K562 (cell line): ENCODE data around the gene RIPK4. TPM values are rescaled to one million over a fixed set of nuclear protein-coding genes. Genes with fewer than 3 reads are reported as not detected.
A peak's percentile ranks its signal among the peaks of the same experiment; 100 is the strongest.

Source experiments
- BRD4 ChIP-seq: fragments of 200-600 bp; sonication (generic); IDR thresholded peaks from 2 replicates; pipeline ENCODE4 v1.6.1; 2017; ENCODE audit warnings: inconsistent platforms
- CBX5 ChIP-seq: IDR thresholded peaks from 2 replicates; pipeline ENCODE4 v1.6.1; 2014; ENCODE audit warnings: low read depth, borderline replicate concordance
- E2F8 ChIP-seq: fragments of 450-650 bp; IDR thresholded peaks from 2 replicates; pipeline ENCODE4 v1.7.1; 2018; ENCODE audit warnings: mild to moderate bottlenecking, low read depth; ENCODE audit not compliant: partially characterized antibody
- ETS2 ChIP-seq: IDR thresholded peaks from 2 replicates; pipeline ENCODE4 v1.6.1; 2016; ENCODE audit warnings: borderline replicate concordance, missing genetic modification characterization, mild to moderate bottlenecking, moderate library complexity, missing compliant biosample characterization; ENCODE audit not compliant: poor library complexity, severe bottlenecking
- FOS ChIP-seq: IDR thresholded peaks from 3 replicates; pipeline ENCODE4 v1.6.1; 2011; ENCODE audit not compliant: insufficient read length; ENCODE audit errors: extremely low read depth
- HIVEP1 ChIP-seq: fragments of 250-450 bp; sonication (Bioruptor Pico); IDR thresholded peaks from 2 replicates; pipeline ENCODE4 v1.4.0; 2020; ENCODE audit warnings: mild to moderate bottlenecking
- ILF3 ChIP-seq: fragments of 450-650 bp; IDR thresholded peaks from 2 replicates; pipeline ENCODE4 v1.6.1; 2018; ENCODE audit warnings: antibody characterized with exemption, mild to moderate bottlenecking, moderate library complexity, borderline replicate concordance
- LARP7 ChIP-seq: fragments of 450-650 bp; IDR thresholded peaks from 2 replicates; pipeline ENCODE4 v1.6.1; 2016
- MAFF ChIP-seq: IDR thresholded peaks from 2 replicates; pipeline ENCODE4 v1.6.1; 2012; ENCODE audit warnings: low read length, improper control_type of control experiment
- NBN ChIP-seq: fragments of 450-650 bp; IDR thresholded peaks from 2 replicates; pipeline ENCODE4 v1.6.1; 2016; ENCODE audit warnings: low read depth, mild to moderate bottlenecking
- NCOA4 ChIP-seq: fragments of 450-650 bp; IDR thresholded peaks from 2 replicates; pipeline ENCODE4 v1.6.1; 2018; ENCODE audit warnings: mild to moderate bottlenecking; ENCODE audit not compliant: partially characterized antibody
- NR2F6 ChIP-seq: fragments of 450-650 bp; formaldehyde crosslinking; IDR thresholded peaks from 2 replicates; pipeline ENCODE4 v1.4.0; 2020; ENCODE audit warnings: mild to moderate bottlenecking
- PCBP2 ChIP-seq: fragments of 200-400 bp; formaldehyde crosslinking; IDR thresholded peaks from 2 replicates; pipeline ENCODE4 v1.6.1; 2018; ENCODE audit warnings: low read length, low read depth, mild to moderate bottlenecking, moderate library complexity; ENCODE audit not compliant: poor library complexity, severe bottlenecking
- PRDM10 ChIP-seq: fragments of 450-650 bp; IDR thresholded peaks from 2 replicates; pipeline ENCODE4 v1.6.1; 2018; ENCODE audit not compliant: partially characterized antibody
- RFX5 ChIP-seq: IDR thresholded peaks from 2 replicates; pipeline ENCODE4 v1.6.1; 2011; ENCODE audit warnings: low read depth, mild to moderate bottlenecking, improper control_type of control experiment, low read length
- SMARCA5 ChIP-seq: fragments of 450-650 bp; IDR thresholded peaks from 2 replicates; pipeline ENCODE4 v1.6.1; 2016
- TCF3 ChIP-seq: sonication (generic); formaldehyde crosslinking; IDR thresholded peaks from 2 replicates; pipeline ENCODE4 v1.4.0; 2020; ENCODE audit warnings: mild to moderate bottlenecking, missing genetic modification reagents
- ZEB2 ChIP-seq: fragments of 450-650 bp; IDR thresholded peaks from 2 replicates; pipeline ENCODE4 v1.6.1; 2016
- ZFX ChIP-seq: sonication (generic); formaldehyde crosslinking; IDR thresholded peaks from 2 replicates; pipeline ENCODE4 v1.8.0; 2022; ENCODE audit warnings: mild to moderate bottlenecking, missing genetic modification reagents, moderate library complexity
- ZNF217 ChIP-seq: sonication (generic); formaldehyde crosslinking; IDR thresholded peaks from 2 replicates; pipeline ENCODE4 v1.8.0; 2022; ENCODE audit warnings: mild to moderate bottlenecking, missing genetic modification reagents
- ZNF23 ChIP-seq: fragments of 250-450 bp; sonication (Bioruptor Pico); IDR thresholded peaks from 2 replicates; pipeline ENCODE4 v1.4.0; 2020; ENCODE audit warnings: mild to moderate bottlenecking
- ZNF253 ChIP-seq: fragments of 250-450 bp; sonication (Bioruptor Pico); conservative IDR thresholded peaks from 2 replicates; pipeline ENCODE4 v1.6.1; 2021; ENCODE audit warnings: mild to moderate bottlenecking
- ZNF280A ChIP-seq: fragments of 450-650 bp; IDR thresholded peaks from 2 replicates; pipeline ENCODE4 v1.6.1; 2018; ENCODE audit warnings: mild to moderate bottlenecking, low read depth; ENCODE audit not compliant: partially characterized antibody
- ZNF511 ChIP-seq: sonication (generic); formaldehyde crosslinking; IDR thresholded peaks from 2 replicates; pipeline ENCODE4 v1.8.0; 2022; ENCODE audit warnings: mild to moderate bottlenecking, missing genetic modification reagents
- ZSCAN29 ChIP-seq: fragments of 450-650 bp; IDR thresholded peaks from 2 replicates; pipeline ENCODE4 v1.6.1; 2017
- polyA plus RNA-seq, 8 experiments: library from polyadenylated mRNA; depleted of rRNA in 4 of 8; stranded (reverse) in 5 of 8; unstranded in 3 of 8; fragments of >200 nt; fragmentation: Nextera tagmentation in 2 of 8; fragmentation: Illumina TruSeq in 1 of 8; extraction: Ambion mirVana in 2 of 8; extraction: Trizol in 1 of 8; gene quantifications; 2 replicates each; pipeline versions ENCODE4 v1.2.1 to v1.2.3, GENCODE V29; 2011 to 2014; ENCODE audit warnings: inconsistent platforms in 1 of 8, missing spikeins in 1 of 8
- total RNA-seq, 7 experiments: library from RNA; depleted of rRNA in 6 of 7; stranded (reverse); fragments of >200 nt in 6 of 7; fragmentation: Illumina TruSeq in 2 of 7; extraction: Trizol in 2 of 7; gene quantifications; 2 replicates each; pipeline versions ENCODE4 v1.2.1 to v1.2.3, GENCODE V29; 2011 to 2021; ENCODE audit warnings: low replicate concordance in 1 of 7

RIPK4 gene
- total and polyA plus RNA-seq, 9 of the 15 experiments (the other 6 are each of a cell fraction or from before 2014, with no cell fraction given): not detected

GRCh38 chr21:41706678-41707077, 60.2 kb downstream of the RIPK4 start (continued):
- TF ChIP-seq PRDM10 (no peak), BRD4 (no peak), HIVEP1 (CRISPR knock-in tag) (no peak), RFX5 (no peak), NBN (no peak), ZNF253 (no peak), ZSCAN29 (no peak), TCF3 (no peak), CBX5 (no peak), ZNF23 (no peak), ILF3 (no peak), ZFX (CRISPR knock-in tag) (no peak), ETS2 (no peak), NR2F6 (CRISPR knock-in tag) (no peak), ZEB2 (peak; percentile 83), MAFF (no peak), ZNF280A (no peak), ZNF511 (CRISPR knock-in tag) (no peak), NCOA4 (no peak), SMARCA5 (no peak), E2F8 (no peak), LARP7 (no peak), ZNF217 (CRISPR knock-in tag) (no peak), PCBP2 (no peak), FOS (no peak)
